Lower lobe of right lung (tissue), 2 donors: ENCODE data around the gene CDKN1C. TPM values are rescaled to one million over a fixed set of nuclear protein-coding genes. Genes with fewer than 3 reads are reported as not detected.

ENCODE experiments used
- ATAC-seq, 2 donors: fragments of 200-7000 bp; cut with Tn5 transposase; one replicate each; pipeline ENCODE4 v1.9.1; 2020 to 2022; ENCODE audit warnings: mild to moderate bottlenecking in 2 of 2, moderate library complexity in 2 of 2
- DNase-seq: peaks from one replicate; pipeline ENCODE4 v3.0.0-alpha.2; 2020
- H3K27ac ChIP-seq: fragments of 200-600 bp; one replicate; pipeline ENCODE4 v1.8.0; 2022
- H3K27me3 ChIP-seq: fragments of 200-600 bp; one replicate; pipeline ENCODE4 v1.8.0; 2022; ENCODE audit warnings: low read depth
- H3K36me3 ChIP-seq: fragments of 200-600 bp; one replicate; pipeline ENCODE4 v1.8.0; 2022; ENCODE audit warnings: mild to moderate bottlenecking
- H3K4me1 ChIP-seq: fragments of 200-600 bp; one replicate; pipeline ENCODE4 v1.8.0; 2022
- H3K4me3 ChIP-seq: fragments of 200-600 bp; one replicate; pipeline ENCODE4 v1.8.0; 2022; ENCODE audit warnings: mild to moderate bottlenecking
- H3K9me3 ChIP-seq: fragments of 200-600 bp; one replicate; pipeline ENCODE4 v1.8.0; 2022
- CTCF ChIP-seq: fragments of 200-600 bp; IDR thresholded peaks from one replicate; pipeline ENCODE4 v1.8.0; 2022; ENCODE audit warnings: antibody characterized with exemption, mild to moderate bottlenecking
- intact Hi-C: fragments of 100-400 bp; cut with DNase I; formaldehyde crosslinking; loops from one replicate; pipeline ENCODE4 v1.11.0; 2022
- long read RNA-seq: library from polyadenylated mRNA; unstranded; transcript quantifications from one replicate; pipeline ENCODE4 v2.0.0, GENCODE V29; 2021
- total RNA-seq: library from RNA; stranded (reverse); fragmentation: NEBNext Ultra II Directional; extraction: Animal tissue kit (Norgen Biotek cat#: 25700); gene quantifications from one replicate; pipeline ENCODE4 v1.2.1, GENCODE V29; 2021
- donor health status: DM: no; HTN: yes; CAD: no; lungs with severe emphysema.

The CDKN1C gene
- 39.5 TPM for total RNA-seq
- long read RNA-seq, transcript CDKN1C-204 (4 exons, 1,771 nt), result major isoform, 15 of 48 reads
- long read RNA-seq, transcript CDKN1C-205 (2 exons, 944 nt), result minor isoform, 14 of 48 reads
- long read RNA-seq, partial matches to known transcripts, result 3 of 48 reads
- long read RNA-seq, other reads (novel, unspliced or antisense), result 10 of 48 reads

- TF ChIP-seq CTCF, result no peak
- Histone ChIP-seq H3K27me3 (no peaks in the 10 kb centered on the region), H3K36me3 (no peaks in the 10 kb centered on the region), H3K27ac (peak within 1 kb of the TSS; percentile 86), H3K9me3 (no peaks in the 10 kb centered on the region), H3K4me3 (peak within 1 kb of the TSS; percentile 76), H3K4me1 (peaks cover 34% of the 10 kb centered on the region)
- peak; percentile 90 to 91 for ATAC-seq
- DNase-seq, result peak; percentile 90
- intact Hi-C loops, result no loop called here
Observed at GRCh38 chr11:2885678-2886081, at the start of gene CDKN1C. Gene CDKN1C (minus strand): TSS chr11:2885775. CDS start chr11:2885456, 319 bp downstream.

DNA sequence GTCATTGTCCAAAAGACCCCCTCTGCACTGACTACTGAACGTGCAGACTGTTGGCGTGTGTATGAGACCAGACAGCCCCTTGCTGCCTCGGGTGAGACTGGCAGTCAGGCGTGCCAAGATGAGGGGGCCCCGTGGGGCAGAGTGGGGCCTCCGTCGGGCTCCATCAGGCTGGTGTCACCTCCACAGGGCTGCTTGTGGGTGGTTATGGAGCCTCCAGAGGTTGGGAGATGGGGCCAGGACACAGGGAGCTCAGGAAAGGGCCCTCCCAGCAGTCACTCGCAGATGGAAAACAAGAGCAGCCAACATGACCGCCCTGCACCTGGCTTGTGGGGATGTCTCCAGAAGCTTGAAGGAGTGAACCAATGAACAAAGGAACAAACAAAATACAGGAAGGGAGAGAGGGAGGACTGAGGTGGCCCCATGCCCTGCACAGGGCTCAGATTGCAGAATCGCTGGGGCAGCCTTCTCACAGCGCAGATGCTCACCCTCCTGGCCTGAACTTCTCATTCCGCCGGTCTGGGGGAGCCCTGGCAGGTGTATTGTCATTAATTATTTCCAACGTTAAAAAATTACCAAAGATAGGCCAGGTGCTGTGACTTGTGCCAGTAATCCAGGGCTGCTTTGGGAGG, 49.1 kb upstream of the CDKN1C start:
- Histone ChIP-seq H3K27ac (no peak overlapping the region), H3K4me3 (no peak overlapping the region), H3K4me1 (peaks cover 17% of the 10 kb centered on the region), H3K9me3 (peaks cover 6% of the 10 kb centered on the region), H3K27me3 (no peaks in the 10 kb centered on the region), H3K36me3 (no peaks in the 10 kb centered on the region)
- no peak for ATAC-seq
- DNase-seq, result no peak
- intact Hi-C loops, result no loop called here
- no peak for TF ChIP-seq CTCF

- no peaks in the 10 kb centered on the region for H3K36me3 ChIP-seq
- no peak for DNase-seq
- no peak overlapping the region for H3K4me3 ChIP-seq
- ATAC-seq, result no peak
- H3K27me3 ChIP-seq, result no peaks in the 10 kb centered on the region
- H3K27ac ChIP-seq, result peak overlapping the region; percentile 41
- no peak for TF ChIP-seq CTCF
- H3K4me1 ChIP-seq, result peaks cover 21% of the 10 kb centered on the region
- intact Hi-C loops, result no loop called here
- H3K9me3 ChIP-seq, result peaks cover 6% of the 10 kb centered on the region
Observed at GRCh38 chr11:2934021-2934550, 48.5 kb upstream of the CDKN1C start.

- peak; percentile 65 to 81 for ATAC-seq
- H3K4me1 ChIP-seq, result peaks cover 26% of the 10 kb centered on the region
Observed at GRCh38 chr11:2933375-2934020, 47.9 kb upstream of the CDKN1C start.

More at GRCh38 chr11:2933375-2934020, 47.9 kb upstream of the CDKN1C start:
- Histone ChIP-seq H3K27me3 (peaks cover 5% of the 10 kb centered on the region), H3K36me3 (no peaks in the 10 kb centered on the region), H3K4me3 (peak overlapping the region; percentile 11), H3K27ac (peak overlapping the region; percentile 41), H3K9me3 (peaks cover 6% of the 10 kb centered on the region)
- intact Hi-C loops, result no loop called here
- TF ChIP-seq CTCF, result no peak
- DNase-seq, result peak; percentile 94
